ENCODE measurements around the gene IGSF11.

IGSF11 gene

DNA sequence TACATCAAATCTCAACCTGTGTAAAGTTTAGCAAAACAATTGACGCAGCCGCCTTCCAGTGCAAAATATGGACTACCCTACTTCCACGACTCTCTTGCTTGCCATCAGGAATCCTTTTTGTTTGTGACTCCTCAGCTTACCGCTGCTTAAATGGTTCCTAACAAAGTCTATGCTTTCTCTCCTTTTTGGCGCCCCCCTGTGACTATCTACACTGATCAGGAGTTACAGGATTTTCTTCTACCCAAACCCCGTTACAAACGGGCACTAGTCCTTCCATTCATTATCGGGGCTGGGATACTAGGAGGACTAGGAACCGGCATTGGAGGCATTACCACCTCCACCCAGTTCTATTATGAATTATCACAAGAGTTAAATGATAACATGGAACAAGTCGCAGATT is 184.0 kb downstream of the IGSF11 start:
- Histone ChIP-seq H3K4me1 (ENCODE audit: control insufficient read depth, low read depth, low read length) (no peaks in the 10 kb centered on the region), H3K56ac (ENCODE audit: low read length) (no peak overlapping the region), H2BK120ac (ENCODE audit: low read depth, low read length) (no peak overlapping the region), H2AK5ac (ENCODE audit: low read length) (no peak overlapping the region), H2BK5ac (ENCODE audit: low read length) (no peak overlapping the region), H3K79me2 (ENCODE audit: control insufficient read depth, insufficient read depth, low read length) (no peaks in the 10 kb centered on the region), H3K27ac (ENCODE audit: low read depth, low read length) (no peak overlapping the region), H3K27me3 (ENCODE audit: insufficient read depth, low read length, poor library complexity) (no peaks in the 10 kb centered on the region), H3K36me3 (ENCODE audit: control insufficient read depth, insufficient read depth, low read length) (no peaks in the 10 kb centered on the region), H2BK15ac (replicated peaks; ENCODE audit: low read depth) (no peak overlapping the region), H3K18ac (ENCODE audit: low read length) (no peak overlapping the region), H3K79me1 (ENCODE audit: low read length) (no peaks in the 10 kb centered on the region), H3K4ac (ENCODE audit: low read depth, low read length) (no peak overlapping the region), H4K5ac (ENCODE audit: low read length) (no peak overlapping the region), H3K4me3 (ENCODE audit: low read length) (no peak overlapping the region), H3K4me2 (ENCODE audit: low read length) (no peak overlapping the region), H3K23ac (ENCODE audit: low read length) (no peak overlapping the region), H3K9ac (ENCODE audit: low read length) (no peak overlapping the region), H4K8ac (ENCODE audit: low read depth, low read length) (no peak overlapping the region)
- DNase-seq, result peak; percentile 27
- WGBS (ENCODE audit: extremely low coverage, insufficient coverage, low lambda C conversion rate), result no CpG with 5 or more reads among the region's 10 CpGs

Measured in mesendoderm (in vitro differentiated cells).